ENCODE results near the gene NUBP2. TPM values are rescaled to one million over a fixed set of nuclear protein-coding genes. Genes with fewer than 3 reads are reported as not detected.
A peak's percentile ranks its signal among the peaks of the same experiment; 100 is the strongest.

NUBP2 gene
- total and polyA plus RNA-seq, 10 of the 15 experiments (the other 5 are each of a cell fraction or from before 2014, with no cell fraction given) = 1.9 to 129 (median 51.7) TPM

- TF ChIP-seq ATF7 (IDR thresholded peaks at IDR 0.05; ENCODE audit: low read depth) = no peak
- no peak for TF ChIP-seq NFYB (IDR thresholded peaks at IDR 0.05; ENCODE audit: insufficient read depth, low read depth, low read length)
- TF ChIP-seq MEF2A (IDR thresholded peaks at IDR 0.05; ENCODE audit: insufficient read depth, low read depth, low read length) = no peak
- TF ChIP-seq KLF5 (IDR thresholded peaks at IDR 0.05; ENCODE audit: partially characterized antibody) = no peak
- TF ChIP-seq ZBTB40 (IDR thresholded peaks at IDR 0.05; ENCODE audit: borderline replicate concordance) = no peak
- no peak for TF ChIP-seq CTCF (IDR thresholded peaks at IDR 0.05 in 2 of 3, conservative IDR thresholded peaks at IDR 0.05 in 1 of 3; ENCODE audit: control insufficient read depth in 2 of 3, extremely low read depth in 1 of 3, insufficient read depth in 1 of 3, low read depth in 3 of 3, low read length in 3 of 3)
- no peak for TF ChIP-seq PKNOX1 (IDR thresholded peaks at IDR 0.05)
- TF ChIP-seq RAD51 (IDR thresholded peaks at IDR 0.05) = no peak
- peak; percentile 53; the same call in 1 of the 2 replicates for TF ChIP-seq SMAD5 (IDR thresholded peaks at IDR 0.05; ENCODE audit: low read depth)
- no peak; the same call in 1 of the 2 replicates for TF ChIP-seq BACH1 (IDR thresholded peaks at IDR 0.05; ENCODE audit: borderline replicate concordance)
- TF ChIP-seq JUNB (IDR thresholded peaks at IDR 0.05) = no peak
- TF ChIP-seq YY1 (IDR thresholded peaks at IDR 0.05; ENCODE audit: low read depth, low read length) = no peak
- no peak for TF ChIP-seq CREM (IDR thresholded peaks at IDR 0.05; ENCODE audit: low read depth)
- TF ChIP-seq IKZF1 (conservative IDR thresholded peaks at IDR 0.05) = no peak
- TF ChIP-seq SP1 (IDR thresholded peaks at IDR 0.05; ENCODE audit: low read depth, low read length) = no peak
- no peak for TF ChIP-seq SUZ12 (IDR thresholded peaks at IDR 0.05; ENCODE audit: unreplicated experiment)
- TF ChIP-seq KDM1A (IDR thresholded peaks at IDR 0.05; ENCODE audit: borderline replicate concordance) = no peak
- TF ChIP-seq CBFB (IDR thresholded peaks at IDR 0.05; ENCODE audit: low read depth) = no peak
- TF ChIP-seq HDAC6 (IDR thresholded peaks at IDR 0.05; ENCODE audit: unreplicated experiment) = no peak
- no peak for TF ChIP-seq NFIC (IDR thresholded peaks at IDR 0.05; ENCODE audit: low read depth, low read length)
- no peak for TF ChIP-seq TAF1 (IDR thresholded peaks at IDR 0.05; ENCODE audit: borderline replicate concordance, low read depth, low read length)
These were observed 12.2 kb upstream of the NUBP2 start (continued) for GRCh38 chr16:1770328-1771187.
